Mononuclear cell (primary cell): Measurements from ENCODE around the gene CAPZA1. TPM values are rescaled to one million over a fixed set of nuclear protein-coding genes. Genes with fewer than 3 reads are reported as not detected.

Experiments used
- H3K27me3 ChIP-seq: 2 replicates; pipeline ENCODE4 v1.6.0; 2011; ENCODE audit warnings: low read length, control low read depth; ENCODE audit not compliant: insufficient read depth
- H3K4me1 ChIP-seq: 2 replicates; pipeline ENCODE4 v1.5.1; 2011; ENCODE audit warnings: mild to moderate bottlenecking, low read length, control low read depth; ENCODE audit not compliant: insufficient read depth
- H3K4me3 ChIP-seq: 2 replicates; pipeline ENCODE4 v1.5.1; 2011; ENCODE audit warnings: mild to moderate bottlenecking, low read length, moderate library complexity
- H3K9me3 ChIP-seq: 2 replicates; pipeline ENCODE4 v1.5.1; 2011; ENCODE audit warnings: low read depth, mild to moderate bottlenecking, control low read depth, low read length
- total RNA-seq: library from RNA; depleted of rRNA; stranded (reverse); fragments of >200 nt; gene quantifications from one replicate; pipeline ENCODE4 v1.2.3, GENCODE V29; 2012

Gene CAPZA1
- 248 TPM for total RNA-seq

DNA sequence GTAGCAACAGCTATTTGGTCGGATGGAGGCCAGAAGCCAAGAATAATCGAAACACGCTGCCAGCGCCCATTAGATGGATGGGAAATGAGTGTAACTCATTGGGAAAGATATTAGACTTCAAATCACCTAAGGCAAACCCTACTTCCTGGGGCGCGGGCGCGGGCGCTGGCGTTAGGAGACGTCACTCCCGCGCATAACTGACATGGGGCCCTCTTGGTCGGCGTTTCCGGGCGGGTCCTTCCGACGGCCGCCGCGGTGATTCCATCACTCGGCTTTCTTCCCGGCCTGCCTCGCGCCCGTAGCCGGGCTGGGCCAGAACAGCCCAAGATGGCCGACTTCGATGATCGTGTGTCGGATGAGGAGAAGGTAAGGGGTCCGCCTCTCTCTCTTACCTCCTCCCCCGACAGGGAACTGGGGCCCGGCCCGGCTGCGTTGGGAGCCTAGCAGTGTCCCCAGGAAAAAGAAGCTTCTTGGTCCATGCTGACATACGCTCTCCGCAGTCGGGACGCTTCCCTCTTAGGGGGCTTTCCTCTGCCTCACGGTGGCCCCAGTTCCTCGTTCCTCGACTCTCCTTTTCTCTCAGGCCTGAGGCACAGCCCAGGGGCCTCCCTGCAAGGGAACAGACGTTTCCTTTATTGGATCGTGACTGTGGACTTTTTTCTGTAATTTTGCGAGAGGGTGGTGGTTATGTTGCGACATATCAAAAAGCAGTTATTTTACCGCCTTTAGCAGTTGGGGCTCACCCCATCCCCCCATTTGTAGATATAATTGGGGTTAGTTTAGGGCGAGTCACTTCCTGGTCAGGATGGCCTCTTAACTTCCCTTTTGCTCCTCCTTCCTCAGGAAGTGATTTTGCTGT lies at the start of gene CAPZA1:
Gene CAPZA1 (plus strand): TSS at position 315 of the 859 bp plus-strand sequence. CDS start 13 bp downstream, at position 328.
- Histone ChIP-seq H3K4me3 (peak within 1 kb of the TSS; percentile 98), H3K9me3 (no peaks in the 10 kb centered on the region), H3K4me1 (peaks cover 43% of the 10 kb centered on the region), H3K27me3 (no peaks in the 10 kb centered on the region)

DNA sequence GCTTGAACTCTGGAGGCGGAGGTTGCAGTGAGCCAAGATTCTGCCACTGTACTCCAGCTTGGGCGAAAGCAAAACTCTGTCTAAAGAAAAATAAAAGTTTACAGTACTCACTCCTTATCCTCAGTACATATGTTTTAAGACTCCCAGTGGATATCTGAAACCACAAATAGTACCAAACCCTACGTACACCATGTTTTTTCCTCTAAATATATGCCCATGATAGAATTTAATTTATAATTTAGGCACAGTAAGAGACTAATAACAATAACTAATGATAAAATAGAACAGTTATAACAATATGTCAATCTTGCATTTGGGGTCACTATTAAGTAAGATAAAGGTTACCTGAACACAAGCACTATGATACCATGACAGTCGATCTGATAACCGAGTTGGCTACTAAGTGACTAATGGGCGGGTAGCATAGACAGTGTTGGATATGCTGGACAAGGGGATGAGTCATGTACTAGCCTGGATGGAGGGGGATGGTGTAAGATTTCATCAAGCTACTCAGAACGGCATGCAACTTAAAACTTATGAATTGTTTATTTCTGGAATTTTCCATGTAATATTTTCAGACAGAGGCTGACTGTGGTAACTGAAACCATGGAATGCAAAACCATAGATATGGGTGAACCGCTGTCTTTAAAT lies 44.4 kb upstream of the CAPZA1 start:
- Histone ChIP-seq H3K4me3 (no peak overlapping the region), H3K9me3 (no peaks in the 10 kb centered on the region), H3K4me1 (no peaks in the 10 kb centered on the region), H3K27me3 (no peaks in the 10 kb centered on the region)

DNA sequence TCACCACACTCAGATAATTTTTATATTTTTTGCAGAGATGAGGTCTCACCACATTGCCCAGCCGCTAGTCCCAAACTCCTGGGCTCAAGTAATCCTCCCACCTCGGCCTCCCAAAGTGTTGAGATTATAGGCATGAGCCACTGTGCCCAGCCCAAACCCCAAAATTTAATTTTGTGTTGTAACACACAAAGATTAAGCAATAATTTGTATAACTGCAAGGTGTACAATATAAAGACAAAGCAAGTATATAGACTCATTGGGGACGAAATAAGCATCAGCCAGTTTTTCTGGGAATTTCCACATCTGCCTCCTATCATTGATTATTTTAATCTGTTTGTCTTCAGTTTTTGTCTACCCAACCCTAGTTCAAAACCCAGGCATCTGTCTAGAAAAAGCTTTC lies 43.4 kb upstream of the CAPZA1 start:
- H3K27me3 ChIP-seq = no peaks in the 10 kb centered on the region
- H3K4me1 ChIP-seq = no peaks in the 10 kb centered on the region
- H3K4me3 ChIP-seq = no peak overlapping the region
- no peaks in the 10 kb centered on the region for H3K9me3 ChIP-seq

DNA sequence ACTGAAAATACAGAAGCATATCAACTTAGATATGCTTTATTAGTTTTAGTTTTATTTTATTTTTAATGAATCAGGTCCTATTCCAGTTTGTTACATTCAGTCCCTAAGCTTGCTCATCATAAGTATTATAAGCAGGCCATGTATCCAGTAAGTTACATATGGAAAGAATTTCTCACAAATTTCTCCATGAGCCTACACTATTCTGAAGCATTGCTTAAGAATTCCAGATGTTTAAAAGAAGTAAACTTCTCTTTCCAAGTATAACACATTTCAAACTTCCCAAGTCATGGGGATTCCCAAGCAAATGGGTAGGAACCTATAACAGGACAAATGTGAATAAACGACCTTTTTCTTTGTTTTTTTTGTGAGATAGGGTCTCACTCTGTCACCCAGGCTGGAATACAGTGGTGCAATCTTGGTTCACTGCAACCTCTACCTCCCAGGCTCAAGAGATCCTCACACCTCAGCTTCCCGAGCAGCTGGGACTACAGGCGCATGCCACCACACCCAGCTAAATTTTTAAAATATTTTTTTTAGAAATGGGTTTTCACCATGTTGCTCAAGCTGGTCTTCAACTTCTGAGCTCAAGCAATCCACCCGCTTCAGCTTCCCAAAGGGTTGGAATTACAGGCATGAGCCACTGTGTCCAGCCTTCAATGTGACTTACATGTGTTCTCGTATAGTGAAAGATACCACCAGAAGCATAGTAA lies 39.7 kb upstream of the CAPZA1 start:
- H3K4me3 ChIP-seq = no peak overlapping the region
- no peaks in the 10 kb centered on the region for H3K9me3 ChIP-seq
- no peaks in the 10 kb centered on the region for H3K4me1 ChIP-seq
- H3K27me3 ChIP-seq = no peaks in the 10 kb centered on the region

DNA sequence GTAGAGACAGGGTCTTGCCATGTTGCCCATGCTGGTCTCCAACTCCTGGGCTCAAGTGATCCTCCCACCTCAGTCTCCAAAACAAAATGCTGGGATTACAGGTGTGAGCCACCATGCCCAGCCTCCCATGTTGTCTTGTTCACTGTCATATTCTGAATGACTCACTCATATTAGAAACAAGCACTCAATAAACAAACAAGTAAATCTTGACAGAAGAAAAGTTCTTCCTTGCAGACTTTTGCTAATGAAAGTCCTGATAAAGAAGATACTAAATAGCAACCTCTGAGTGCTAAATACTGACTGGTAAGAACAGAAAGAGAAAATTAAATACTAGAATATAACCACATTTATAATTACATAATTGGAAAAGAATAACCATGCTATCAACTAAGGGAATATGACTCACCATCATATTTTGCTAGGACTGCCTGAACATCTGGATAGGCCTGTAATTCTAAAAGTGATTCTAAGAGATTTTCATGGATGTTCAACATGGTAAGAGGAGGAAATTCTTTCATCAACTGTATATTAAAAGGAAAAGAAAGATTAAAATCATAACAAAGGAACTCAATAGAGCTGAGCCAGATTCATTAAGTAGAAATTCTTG lies 37.9 kb upstream of the CAPZA1 start:
- Histone ChIP-seq H3K9me3 (no peaks in the 10 kb centered on the region), H3K4me3 (no peak overlapping the region), H3K27me3 (no peaks in the 10 kb centered on the region), H3K4me1 (no peaks in the 10 kb centered on the region)

DNA sequence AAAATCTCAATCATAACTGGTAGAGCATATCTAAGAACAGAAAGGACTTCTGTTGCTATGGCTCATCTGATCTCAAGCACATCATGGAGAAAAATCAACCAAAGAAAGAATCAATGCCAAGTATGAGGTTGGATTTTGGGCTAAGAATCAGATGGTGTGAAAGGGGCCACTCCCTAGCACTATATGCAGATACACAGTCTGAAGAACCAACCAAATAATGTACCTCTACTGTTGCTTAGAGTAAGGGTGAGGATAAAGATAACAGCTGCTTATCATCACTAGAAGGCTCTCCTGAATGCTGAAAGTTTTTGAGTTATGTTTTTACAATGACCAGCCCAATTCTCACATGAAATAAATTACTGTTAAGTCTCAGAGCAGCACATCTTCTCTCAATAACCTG lies 36.3 kb upstream of the CAPZA1 start:
- no peak overlapping the region for H3K4me3 ChIP-seq
- H3K27me3 ChIP-seq = no peaks in the 10 kb centered on the region
- no peaks in the 10 kb centered on the region for H3K9me3 ChIP-seq
- H3K4me1 ChIP-seq = no peaks in the 10 kb centered on the region

DNA sequence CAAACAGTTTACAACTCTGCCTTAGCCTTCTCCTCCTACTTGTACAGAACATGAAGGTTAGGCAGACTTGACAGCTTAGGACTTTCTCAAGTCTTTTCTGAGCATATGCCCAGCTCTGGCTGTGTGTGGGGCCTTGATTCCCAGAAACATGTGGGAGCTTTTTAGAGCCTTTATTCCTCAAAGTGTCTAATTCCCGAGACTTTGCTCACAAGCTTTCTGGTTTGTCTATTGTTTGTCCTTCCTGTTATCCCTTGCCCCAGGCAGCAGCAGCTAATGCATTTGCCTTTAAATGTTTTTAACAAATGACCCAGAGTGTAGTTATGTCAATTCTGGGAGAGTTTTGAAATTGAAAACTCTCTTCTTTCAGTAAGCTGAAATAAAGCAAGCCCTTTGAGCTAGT lies 29.9 kb upstream of the CAPZA1 start:
- H3K9me3 ChIP-seq = no peaks in the 10 kb centered on the region
- no peaks in the 10 kb centered on the region for H3K27me3 ChIP-seq
- H3K4me1 ChIP-seq = no peaks in the 10 kb centered on the region
- H3K4me3 ChIP-seq = no peak overlapping the region

DNA sequence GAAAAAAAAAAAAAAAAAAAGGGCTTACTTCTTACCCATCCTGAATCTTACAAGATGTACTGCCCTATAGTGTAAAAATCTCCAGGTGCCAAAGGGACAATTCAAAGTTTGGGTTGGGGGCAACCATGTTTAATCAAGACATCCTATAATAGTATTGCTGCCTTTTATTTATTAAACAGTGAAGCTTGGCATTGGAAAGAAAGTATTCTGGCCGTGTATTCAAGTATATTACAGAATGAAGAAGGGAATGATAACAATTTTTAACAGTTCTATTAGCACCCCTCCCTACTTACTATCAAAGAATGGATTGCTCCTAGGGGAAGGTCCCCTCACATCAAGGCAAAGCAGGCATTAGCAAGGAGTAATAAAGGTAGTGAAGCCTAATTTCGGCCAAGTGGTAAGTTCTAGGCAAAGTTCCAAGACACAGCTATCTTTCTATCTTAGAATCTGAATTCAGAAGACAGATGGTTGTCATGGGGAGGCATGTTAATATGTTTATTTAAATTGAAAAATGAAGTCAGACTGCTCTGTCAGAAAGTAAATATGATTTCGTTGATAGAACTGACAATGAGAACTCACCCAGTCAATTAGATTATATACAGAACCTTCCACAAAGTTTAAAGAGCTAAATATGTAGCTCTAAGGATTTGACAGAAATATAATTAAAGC lies 25.3 kb upstream of the CAPZA1 start:
- no peaks in the 10 kb centered on the region for H3K9me3 ChIP-seq
- no peaks in the 10 kb centered on the region for H3K27me3 ChIP-seq
- no peak overlapping the region for H3K4me3 ChIP-seq
- H3K4me1 ChIP-seq = no peaks in the 10 kb centered on the region

DNA sequence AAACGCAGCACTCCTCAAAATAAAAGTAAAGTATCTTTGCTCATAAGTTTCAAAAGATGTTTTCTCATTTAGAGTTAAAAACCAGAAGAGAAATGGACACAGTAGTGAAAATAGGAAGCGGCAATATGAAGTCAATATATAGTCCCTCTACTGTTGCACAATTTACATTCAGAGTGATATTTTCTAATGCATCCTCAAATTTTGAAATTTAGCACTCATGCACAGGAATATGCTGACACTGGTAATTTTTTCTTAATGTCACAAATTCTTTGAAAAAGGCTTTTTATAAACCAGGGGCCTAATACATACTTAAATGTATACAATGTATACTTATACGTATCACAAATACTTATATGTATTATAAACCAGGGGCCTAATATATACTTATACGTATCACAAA lies 20.2 kb upstream of the CAPZA1 start:
- no peak overlapping the region for H3K4me3 ChIP-seq
- no peaks in the 10 kb centered on the region for H3K4me1 ChIP-seq
- H3K27me3 ChIP-seq = no peaks in the 10 kb centered on the region
- no peaks in the 10 kb centered on the region for H3K9me3 ChIP-seq

DNA sequence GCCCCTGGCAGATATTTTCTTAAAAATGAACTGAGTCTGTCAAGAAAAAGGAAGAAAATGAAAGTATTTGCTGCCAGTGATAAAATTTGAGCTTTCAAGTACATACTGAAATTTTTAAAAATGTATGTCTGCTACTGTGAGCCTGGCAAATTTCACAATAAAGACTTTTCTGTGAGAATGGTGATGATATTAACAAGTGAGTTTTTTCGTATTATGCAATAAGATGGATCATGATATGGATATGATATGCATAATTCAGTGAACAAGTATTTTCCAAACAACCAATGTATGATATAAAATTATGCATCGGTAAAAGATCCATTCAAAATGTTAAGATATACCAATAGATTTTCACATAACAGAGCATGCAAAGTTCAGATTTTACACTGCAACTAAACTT lies 16.6 kb upstream of the CAPZA1 start:
- H3K9me3 ChIP-seq = no peaks in the 10 kb centered on the region
- H3K4me3 ChIP-seq = no peak overlapping the region
- H3K27me3 ChIP-seq = no peaks in the 10 kb centered on the region
- no peaks in the 10 kb centered on the region for H3K4me1 ChIP-seq

DNA sequence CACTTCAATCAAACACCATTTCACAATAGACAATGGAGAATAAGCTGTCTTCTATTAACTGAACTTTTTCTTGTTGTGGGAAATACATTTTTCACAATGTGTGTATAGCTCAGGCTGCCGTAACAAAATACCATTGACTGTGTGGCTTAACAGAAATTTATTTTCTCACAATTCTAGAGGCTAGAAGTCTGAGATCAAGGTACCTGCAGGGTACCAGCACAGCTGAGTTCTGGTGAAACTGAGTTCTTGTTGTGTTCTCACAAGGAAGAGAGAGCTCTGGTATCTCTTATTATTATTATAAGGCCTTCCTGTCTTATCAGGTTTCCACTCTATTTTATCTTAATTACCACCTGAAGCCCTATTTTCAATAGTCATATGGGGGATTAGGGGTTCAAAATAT lies 16.1 kb upstream of the CAPZA1 start:
- Histone ChIP-seq H3K4me1 (no peaks in the 10 kb centered on the region), H3K4me3 (no peak overlapping the region), H3K27me3 (no peaks in the 10 kb centered on the region), H3K9me3 (no peaks in the 10 kb centered on the region)

DNA sequence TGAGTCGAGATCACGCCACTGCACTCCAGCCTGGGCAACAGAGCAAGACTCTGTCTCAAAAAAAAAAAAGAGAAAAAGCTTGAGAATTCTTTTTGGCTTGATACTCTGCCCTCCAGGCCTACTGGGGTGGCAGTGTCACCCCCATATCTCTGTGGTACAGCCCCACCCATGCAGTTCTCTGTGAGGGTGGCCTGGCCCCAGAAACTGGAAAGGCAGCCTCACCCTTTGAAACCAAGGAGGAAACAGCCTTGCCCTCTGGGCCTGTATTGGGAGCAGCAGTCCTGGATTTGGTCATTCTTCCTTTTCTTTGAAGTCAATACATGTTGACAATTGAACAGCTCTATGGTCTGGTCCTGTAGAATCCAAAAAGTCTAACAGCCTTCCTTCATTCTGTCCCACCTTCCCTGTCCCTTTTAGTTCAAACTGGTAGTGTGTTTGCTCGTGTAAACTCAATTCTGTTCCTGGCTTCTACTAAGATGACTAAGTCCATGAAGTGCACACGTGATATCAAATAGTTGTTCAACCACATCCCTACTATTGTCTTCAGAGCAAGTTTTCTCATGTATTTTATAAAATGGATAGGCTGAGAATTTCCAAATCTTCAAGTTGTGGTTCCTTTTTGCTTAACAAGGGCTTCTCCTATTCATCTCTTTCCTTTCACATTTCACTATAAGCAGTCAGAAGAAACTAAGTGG lies 13.9 kb upstream of the CAPZA1 start:
- H3K9me3 ChIP-seq = no peaks in the 10 kb centered on the region
- H3K4me3 ChIP-seq = no peak overlapping the region
- H3K27me3 ChIP-seq = no peaks in the 10 kb centered on the region
- no peaks in the 10 kb centered on the region for H3K4me1 ChIP-seq

DNA sequence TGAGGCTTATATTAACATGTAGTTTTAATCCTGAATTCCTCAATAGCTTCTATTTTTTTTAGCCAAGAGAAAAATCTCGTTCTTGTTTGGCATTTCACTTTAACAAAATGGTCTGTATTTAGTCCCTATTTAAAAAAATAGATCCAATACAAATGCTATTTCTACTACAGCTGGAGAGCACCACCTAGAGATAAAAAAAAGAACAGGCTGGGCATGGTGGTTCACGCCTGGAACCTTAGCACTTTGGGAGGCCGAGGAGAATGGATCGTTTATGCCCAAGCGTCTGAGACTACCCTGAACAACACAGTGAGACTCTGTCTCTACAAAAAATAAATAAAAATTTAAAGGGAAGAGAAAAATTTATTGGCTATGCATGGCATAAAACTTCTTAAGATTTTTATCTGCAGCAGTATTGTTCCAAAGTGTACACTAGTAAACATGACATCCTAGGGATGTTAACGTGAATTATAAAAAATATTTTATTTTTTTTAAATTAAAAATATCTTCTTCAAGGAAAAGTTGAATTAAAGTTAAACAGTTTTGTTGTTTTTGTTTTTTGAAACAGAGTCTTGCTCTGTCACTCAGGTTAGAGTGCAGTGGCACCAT lies 5.1 kb upstream of the CAPZA1 start:
- H3K9me3 ChIP-seq = no peaks in the 10 kb centered on the region
- H3K4me1 ChIP-seq = peaks cover 9% of the 10 kb centered on the region
- H3K4me3 ChIP-seq = no peak overlapping the region
- no peaks in the 10 kb centered on the region for H3K27me3 ChIP-seq
